Measurements from ENCODE around the gene ZRANB3.

- no peak for TF ChIP-seq MLLT1 (IDR thresholded peaks at IDR 0.05)
- no peak for TF ChIP-seq NBN (IDR thresholded peaks at IDR 0.05)
- no peak for TF ChIP-seq ESRRA (IDR thresholded peaks at IDR 0.05; ENCODE audit: low read length)
- TF ChIP-seq REST (IDR thresholded peaks at IDR 0.05; ENCODE audit: low read depth, low read length) = no peak
- TF ChIP-seq RBBP5 (conservative IDR thresholded peaks at IDR 0.05) = no peak
These were observed 409.9 kb downstream of the ZRANB3 start for GRCh38 chr2:135121016-135121657.

Measured in GM12878 (cell line).